Karpas-422 (cell line): ENCODE measurements around the gene APH1B. TPM values are rescaled to one million over a fixed set of nuclear protein-coding genes. Genes with fewer than 3 reads are reported as not detected.
"Not testable (repeated sequence)": the region's sequence is repeated elsewhere in the genome, so short reads cannot be mapped to it uniquely, and the experiment has no call there.

Experiments
- DNase-seq: peaks from one replicate; pipeline ENCODE4 v3.0.0-alpha.2; 2015
- H2AFZ ChIP-seq: fragments of 200-600 bp; sonication (generic); 2 replicates; pipeline ENCODE4 v1.6.1; 2014; ENCODE audit warnings: antibody characterized with exemption, low read length, mixed read lengths
- H3K27ac ChIP-seq: fragments of 200-600 bp; sonication (generic); 2 replicates; pipeline ENCODE4 v1.5.1; 2014; ENCODE audit warnings: mild to moderate bottlenecking, low read length, moderate library complexity
- H3K27me3 ChIP-seq: fragments of 200-600 bp; sonication (generic); 2 replicates; pipeline ENCODE4 v1.6.1; 2014; ENCODE audit warnings: low read length, mixed read lengths
- H3K36me3 ChIP-seq: fragments of 200-600 bp; sonication (generic); 2 replicates; pipeline ENCODE4 v1.6.1; 2014; ENCODE audit warnings: low read length, mixed read lengths; ENCODE audit not compliant: insufficient read depth
- H3K4me1 ChIP-seq: fragments of 200-600 bp; sonication (generic); 2 replicates; pipeline ENCODE4 v1.6.1; 2014; ENCODE audit warnings: mild to moderate bottlenecking, low read length, mixed read lengths
- H3K4me2 ChIP-seq: fragments of 200-600 bp; sonication (generic); 2 replicates; pipeline ENCODE4 v1.6.1; 2014; ENCODE audit warnings: low read length, low read depth, mild to moderate bottlenecking; ENCODE audit not compliant: poor library complexity, severe bottlenecking
- H3K4me3 ChIP-seq: fragments of 200-600 bp; sonication (generic); 2 replicates; pipeline ENCODE4 v1.5.1; 2014; ENCODE audit warnings: mild to moderate bottlenecking, antibody characterized with exemption, low read length, mixed read lengths
- H3K79me2 ChIP-seq: fragments of 200-600 bp; sonication (generic); 2 replicates; pipeline ENCODE4 v1.6.1; 2014; ENCODE audit warnings: mild to moderate bottlenecking, low read length, mixed read lengths
- H3K9ac ChIP-seq: fragments of 200-600 bp; sonication (generic); 2 replicates; pipeline ENCODE4 v1.6.0; 2014; ENCODE audit warnings: low read length
- H3K9me2 ChIP-seq: fragments of 200-600 bp; sonication (generic), shearing (Covaris generic); replicated peaks from 2 replicates; pipeline ENCODE4 v1.6.0; 2014; ENCODE audit warnings: mild to moderate bottlenecking, low read length, moderate library complexity; ENCODE audit not compliant: insufficient read depth
- H3K9me3 ChIP-seq: fragments of 300-700, 200-600 bp; sonication (generic); 2 replicates; pipeline ENCODE4 v1.6.1; 2014; ENCODE audit warnings: low read length, mixed read lengths
- H4K20me1 ChIP-seq: fragments of 200-600 bp; sonication (generic); 2 replicates; pipeline ENCODE4 v1.6.1; 2014; ENCODE audit warnings: mild to moderate bottlenecking, antibody characterized with exemption, low read length, low read depth; ENCODE audit not compliant: insufficient read depth
- total RNA-seq: library from RNA; depleted of rRNA; stranded (reverse); fragments of >200 nt; shearing (Covaris generic); gene quantifications from 2 replicates; pipeline ENCODE4 v1.2.3, GENCODE V29; 2014; ENCODE audit warnings: low replicate concordance

The APH1B gene
- total RNA-seq, 1 experiment from 2014 or later, result 34.8 TPM

GRCh38 chr15:63340353-63340752 lies 62.9 kb downstream of the APH1B start:
- no peak for DNase-seq
- Histone ChIP-seq H3K9me2 (no peaks in the 10 kb centered on the region), H3K79me2 (no peaks in the 10 kb centered on the region), H3K9me3 (no peaks in the 10 kb centered on the region), H2AFZ (no peak overlapping the region), H3K36me3 (no peaks in the 10 kb centered on the region), H3K4me3 (no peak overlapping the region), H3K4me1 (no peaks in the 10 kb centered on the region), H3K27me3 (no peaks in the 10 kb centered on the region), H3K4me2 (no peak overlapping the region), H3K9ac (no peak overlapping the region), H4K20me1 (no peaks in the 10 kb centered on the region), H3K27ac (no peak overlapping the region)

GRCh38 chr15:63340878-63341277 lies 63.5 kb downstream of the APH1B start:
- no peaks in the 10 kb centered on the region for H4K20me1 ChIP-seq
- no peak overlapping the region for H2AFZ ChIP-seq
- H3K4me3 ChIP-seq, result no peak overlapping the region
- H3K36me3 ChIP-seq, result no peaks in the 10 kb centered on the region
- DNase-seq, result no peak
- H3K27ac ChIP-seq, result no peak overlapping the region
- H3K27me3 ChIP-seq, result no peaks in the 10 kb centered on the region
- H3K79me2 ChIP-seq, result no peaks in the 10 kb centered on the region
- H3K4me2 ChIP-seq, result no peak overlapping the region
- H3K9ac ChIP-seq, result no peak overlapping the region
- H3K9me3 ChIP-seq, result no peaks in the 10 kb centered on the region
- no peaks in the 10 kb centered on the region for H3K4me1 ChIP-seq
- H3K9me2 ChIP-seq, result no peaks in the 10 kb centered on the region

- DNase-seq, result no peak
- no peak overlapping the region for H3K27ac ChIP-seq
- no peak overlapping the region for H3K4me2 ChIP-seq
- H3K9me3 ChIP-seq, result no peaks in the 10 kb centered on the region
- H3K79me2 ChIP-seq, result no peaks in the 10 kb centered on the region
- no peak overlapping the region for H3K9ac ChIP-seq
- no peak overlapping the region for H2AFZ ChIP-seq
- no peaks in the 10 kb centered on the region for H3K27me3 ChIP-seq
- no peaks in the 10 kb centered on the region for H3K4me1 ChIP-seq
- no peaks in the 10 kb centered on the region for H4K20me1 ChIP-seq
- no peaks in the 10 kb centered on the region for H3K9me2 ChIP-seq
- no peak overlapping the region for H3K4me3 ChIP-seq
- H3K36me3 ChIP-seq, result no peaks in the 10 kb centered on the region
Measured at GRCh38 chr15:63341898-63342297, 64.5 kb downstream of the APH1B start.

GRCh38 chr15:63342996-63343562 lies 65.7 kb downstream of the APH1B start:
- not testable (repeated sequence) for H3K27me3 ChIP-seq, DNase-seq, H3K79me2 ChIP-seq, H3K4me3 ChIP-seq, H3K4me1 ChIP-seq, H3K9me2 ChIP-seq, H3K27ac ChIP-seq, H3K36me3 ChIP-seq, H3K4me2 ChIP-seq, H4K20me1 ChIP-seq, H3K9ac ChIP-seq, H3K9me3 ChIP-seq, H2AFZ ChIP-seq

- Histone ChIP-seq H3K9ac (no peak overlapping the region), H3K4me1 (peaks cover 4% of the 10 kb centered on the region; the same call in 1 of the 2 replicates), H3K9me2 (no peaks in the 10 kb centered on the region), H3K79me2 (no peaks in the 10 kb centered on the region), H2AFZ (no peak overlapping the region), H3K36me3 (no peaks in the 10 kb centered on the region), H3K4me2 (no peak overlapping the region), H4K20me1 (no peaks in the 10 kb centered on the region), H3K9me3 (no peaks in the 10 kb centered on the region), H3K27ac (no peak overlapping the region), H3K27me3 (no peaks in the 10 kb centered on the region), H3K4me3 (no peak overlapping the region)
- no peak for DNase-seq
Measured at GRCh38 chr15:63344731-63345390, 67.5 kb downstream of the APH1B start.

- no peak overlapping the region for H3K27ac ChIP-seq
- no peak overlapping the region for H3K4me2 ChIP-seq
- H3K27me3 ChIP-seq, result no peaks in the 10 kb centered on the region
- H3K9ac ChIP-seq, result no peak overlapping the region
- no peak overlapping the region for H3K4me3 ChIP-seq
- no peaks in the 10 kb centered on the region for H3K36me3 ChIP-seq
- H3K9me2 ChIP-seq, result no peaks in the 10 kb centered on the region
- H3K79me2 ChIP-seq, result no peaks in the 10 kb centered on the region
- no peaks in the 10 kb centered on the region for H4K20me1 ChIP-seq
- H3K9me3 ChIP-seq, result no peaks in the 10 kb centered on the region
- peaks cover 4% of the 10 kb centered on the region; the same call in 1 of the 2 replicates for H3K4me1 ChIP-seq
- DNase-seq, result no peak
- H2AFZ ChIP-seq, result no peak overlapping the region
Measured at GRCh38 chr15:63345391-63345752, 68.0 kb downstream of the APH1B start.

GRCh38 chr15:63347074-63347857 lies 69.9 kb downstream of the APH1B start:
- no peak overlapping the region for H3K4me3 ChIP-seq
- H3K4me2 ChIP-seq, result no peak overlapping the region

GRCh38 chr15:63348392-63348791 lies 71.0 kb downstream of the APH1B start:
- Histone ChIP-seq H3K79me2 (no peaks in the 10 kb centered on the region), H3K9me3 (no peaks in the 10 kb centered on the region), H3K36me3 (no peaks in the 10 kb centered on the region), H3K4me3 (no peak overlapping the region), H3K4me1 (peaks cover 4% of the 10 kb centered on the region; the same call in 1 of the 2 replicates), H3K27ac (no peak overlapping the region), H3K9me2 (no peaks in the 10 kb centered on the region), H3K27me3 (no peaks in the 10 kb centered on the region), H3K9ac (no peak overlapping the region), H2AFZ (no peak overlapping the region; the same call in 1 of the 2 replicates), H4K20me1 (no peaks in the 10 kb centered on the region), H3K4me2 (no peak overlapping the region)
- DNase-seq, result peak; percentile 48

More at GRCh38 chr15:63347074-63347857, 69.9 kb downstream of the APH1B start:
- H3K27me3 ChIP-seq, result no peaks in the 10 kb centered on the region
- H3K9me2 ChIP-seq, result no peaks in the 10 kb centered on the region
- H3K9me3 ChIP-seq, result no peaks in the 10 kb centered on the region
- H3K9ac ChIP-seq, result no peak overlapping the region
- peaks cover 4% of the 10 kb centered on the region; the same call in 1 of the 2 replicates for H3K4me1 ChIP-seq
- no peak overlapping the region for H3K27ac ChIP-seq
- H4K20me1 ChIP-seq, result no peaks in the 10 kb centered on the region
- H3K79me2 ChIP-seq, result no peaks in the 10 kb centered on the region
- no peak overlapping the region for H2AFZ ChIP-seq
- H3K36me3 ChIP-seq, result no peaks in the 10 kb centered on the region
- DNase-seq, result no peak
